Measurements from ENCODE around the gene GID8. TPM values are rescaled to one million over a fixed set of nuclear protein-coding genes. Genes with fewer than 3 reads are reported as not detected.

Gene GID8
- total and polyA plus RNA-seq, 2 donors (not counting 3 experiments of a cell fraction or from before 2014, with no cell fraction given) = 25.3 to 34.6 TPM

- FAIRE-seq (no peak), DNase-seq (ENCODE audit: low read depth, low spot score) (no peak)
- no peak overlapping the region for H2AFZ ChIP-seq (ENCODE audit: low read depth, low read length)
- H3K9me1 ChIP-seq (replicated peaks; ENCODE audit: control insufficient read depth, extremely low read depth, insufficient read depth, low read length) = no peaks in the 10 kb centered on the region
- no peaks in the 10 kb centered on the region for H3K27me3 ChIP-seq (ENCODE audit: control insufficient read depth in 2 of 2, insufficient read depth in 2 of 2, low read length in 2 of 2)
- H3K27ac ChIP-seq (ENCODE audit: insufficient read depth, low read depth, low read length) = no peak overlapping the region
- intact Hi-C loops (cut with micrococcal nuclease) (no loop called here), dilution Hi-C loops (cut with MboI; ENCODE audit: extremely low pct_ligation_motif_present, low sequenced_read_pairs) (no loop called here)
- BruUV-seq (replicated peaks) = no TSS peak
- peak overlapping the region; percentile 98 for H3K4me2 ChIP-seq (ENCODE audit: insufficient read depth, low read length)
- H3K4me3 ChIP-seq (replicated peaks in 1 of 3; ENCODE audit: insufficient read depth in 1 of 3, low read depth in 1 of 3, low read length in 3 of 3) = peak overlapping the region in 1 of 3 experiments; percentile 99
- peaks cover 2 to 8% of the 10 kb centered on the region in 2 experiments for H3K36me3 ChIP-seq (ENCODE audit: control insufficient read depth in 2 of 2, extremely low read depth in 1 of 2, insufficient read depth in 2 of 2, low read length in 2 of 2)
- ChIA-PET CTCF (interaction anchor here (1.3 to 2.2 kb wide), 2 partner anchors 16 to 18 kb away, joined by 3 to 9 read pairs; no protein-coding TSS in a partner anchor), POLR2A (no interaction called here)
- H3K9ac ChIP-seq (replicated peaks; ENCODE audit: extremely low read depth, insufficient read depth, low read length) = no peak overlapping the region
- H3K79me2 ChIP-seq (ENCODE audit: control insufficient read depth, insufficient read depth, low read length) = peaks cover 90% of the 10 kb centered on the region
- TF ChIP-seq MYC (IDR thresholded peaks at IDR 0.05; ENCODE audit: low read depth, low read length) (no peak), POLR2A (IDR thresholded peaks at IDR 0.05; ENCODE audit: low read depth, low read length) (no peak)
- peaks cover 6% of the 10 kb centered on the region for H3K4me1 ChIP-seq (ENCODE audit: control insufficient read depth, extremely low read depth, insufficient read depth, low read length)
- H3K9me3 ChIP-seq (replicated peaks; ENCODE audit: control insufficient read depth, insufficient read depth, low read length) = no peaks in the 10 kb centered on the region
- H4K20me1 ChIP-seq (replicated peaks; ENCODE audit: control insufficient read depth, extremely low read depth, insufficient read depth, low read length) = no peaks in the 10 kb centered on the region
Observed at GRCh38 chr20:62935968-62936585, 1.9 kb upstream of the GID8 start.

DNA sequence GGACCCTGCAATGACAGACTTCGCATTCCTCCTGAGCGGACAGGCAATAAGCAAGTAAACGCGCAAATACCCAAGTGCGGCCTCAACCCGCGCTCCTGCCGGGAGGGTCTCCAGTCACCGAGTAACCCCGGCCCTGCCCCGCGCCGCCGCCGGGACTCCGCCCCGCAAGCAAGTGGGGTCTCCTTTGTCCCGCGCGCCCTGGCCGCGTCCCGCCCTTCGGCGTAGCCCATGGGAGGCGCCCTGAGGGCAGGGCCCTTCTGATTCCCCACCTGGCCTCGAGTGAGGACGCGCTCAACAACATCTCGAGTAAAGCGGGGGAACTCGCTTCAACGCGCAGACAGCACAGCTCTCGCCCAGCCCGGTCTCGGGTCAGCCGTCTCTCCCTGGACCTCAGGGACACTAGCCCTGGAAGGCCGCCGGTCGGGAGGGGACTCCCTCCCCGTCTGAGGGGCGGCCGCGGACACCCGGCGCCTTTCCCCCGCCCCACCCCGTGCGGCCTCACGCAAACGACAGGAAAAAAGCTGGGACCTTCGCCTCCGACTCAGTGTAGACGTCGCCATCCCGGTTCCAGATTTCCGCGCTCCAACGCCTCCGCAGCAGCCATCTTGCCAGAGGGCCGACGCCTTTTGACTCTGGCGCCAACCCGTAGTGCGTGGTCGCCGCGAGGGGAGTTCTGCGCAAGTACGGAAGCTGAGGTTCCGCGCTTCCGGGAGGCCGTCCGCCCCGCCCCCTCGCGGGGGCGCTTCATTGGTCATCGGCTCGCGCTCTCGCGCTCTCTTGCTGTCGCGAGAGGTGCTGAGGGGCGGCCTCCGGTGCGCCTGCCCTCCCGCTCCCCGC is 461 bp upstream of the GID8 start:
- peak; percentile 84 for FAIRE-seq
- Histone ChIP-seq H2AFZ (ENCODE audit: low read depth, low read length) (peak overlapping the region; percentile 19), H3K27me3 (ENCODE audit: control insufficient read depth in 2 of 2, insufficient read depth in 2 of 2, low read length in 2 of 2) (no peaks in the 10 kb centered on the region), H3K79me2 (ENCODE audit: control insufficient read depth, insufficient read depth, low read length) (peaks cover 85% of the 10 kb centered on the region), H3K4me2 (ENCODE audit: insufficient read depth, low read length) (peak overlapping the region; percentile 98), H3K4me1 (ENCODE audit: control insufficient read depth, extremely low read depth, insufficient read depth, low read length) (peaks cover 6% of the 10 kb centered on the region), H3K27ac (ENCODE audit: insufficient read depth, low read depth, low read length) (peak overlapping the region; percentile 65), H4K20me1 (replicated peaks; ENCODE audit: control insufficient read depth, extremely low read depth, insufficient read depth, low read length) (no peaks in the 10 kb centered on the region), H3K9me1 (replicated peaks; ENCODE audit: control insufficient read depth, extremely low read depth, insufficient read depth, low read length) (no peaks in the 10 kb centered on the region), H3K9me3 (replicated peaks; ENCODE audit: control insufficient read depth, insufficient read depth, low read length) (no peaks in the 10 kb centered on the region), H3K9ac (replicated peaks; ENCODE audit: extremely low read depth, insufficient read depth, low read length) (peak overlapping the region; percentile 92), H3K36me3 (ENCODE audit: control insufficient read depth in 2 of 2, extremely low read depth in 1 of 2, insufficient read depth in 2 of 2, low read length in 2 of 2) (peaks cover 2 to 8% of the 10 kb centered on the region in 2 experiments), H3K4me3 (replicated peaks in 1 of 3; ENCODE audit: insufficient read depth in 1 of 3, low read depth in 1 of 3, low read length in 3 of 3) (peak overlapping the region; percentile 97 to 99 (median 98))
- peak; percentile 95 for DNase-seq (ENCODE audit: low read depth, low spot score)
- ChIA-PET POLR2A (no interaction called here), CTCF (interaction anchor here (1.0 to 2.4 kb wide), 11 partner anchors 10 to 72 kb away, joined by 3 to 9 read pairs (median 5); partner anchors contain the start of genes DIDO1 and SLC17A9)
- intact Hi-C loops (cut with micrococcal nuclease) (loop anchor here (1.0 kb wide), 2 partner anchors 8 to 15 kb away; partner anchors contain the start of gene SLC17A9), dilution Hi-C loops (cut with MboI; ENCODE audit: extremely low pct_ligation_motif_present, low sequenced_read_pairs) (no loop called here)
- TF ChIP-seq EZH2 (IDR thresholded peaks at IDR 0.05; ENCODE audit: borderline replicate concordance, low read depth, low read length, severe bottlenecking) = no peak
- peak; percentile 82 for TF ChIP-seq POLR2A (IDR thresholded peaks at IDR 0.05; ENCODE audit: low read depth, low read length)
- TF ChIP-seq GATA2 (IDR thresholded peaks at IDR 0.05; ENCODE audit: insufficient read depth, insufficient read length, low read depth, low read length) = no peak
- peak; percentile 88 for TF ChIP-seq POLR2AphosphoS5 (IDR thresholded peaks at IDR 0.05; ENCODE audit: insufficient read depth, low read depth, low read length)
- TF ChIP-seq FOS (IDR thresholded peaks at IDR 0.05; ENCODE audit: borderline replicate concordance, insufficient read depth, low read length) = no peak
- TF ChIP-seq MAX (IDR thresholded peaks at IDR 0.05; ENCODE audit: insufficient read depth, insufficient read length) = peak; percentile 86
- TF ChIP-seq MYC (IDR thresholded peaks at IDR 0.05; ENCODE audit: low read depth, low read length) = peak; percentile 95
- no peak for TF ChIP-seq JUN (IDR thresholded peaks at IDR 0.05; ENCODE audit: borderline replicate concordance, insufficient read depth, insufficient read length, low read depth)
- TF ChIP-seq CTCF (IDR thresholded peaks at IDR 0.05; ENCODE audit: extremely low read depth in 1 of 2, insufficient read depth in 1 of 2, low read depth in 1 of 2, low read length in 2 of 2) = no peak
- no TSS peak for BruUV-seq (replicated peaks)
